Tibial nerve (tissue), 4 donors: ENCODE results near the gene ATP9B.

Experiments
- EP300 ChIP-seq, 2 donors: sonication (generic); formaldehyde crosslinking; IDR thresholded peaks; one replicate each; pipeline ENCODE4 v1.6.1; 2017; ENCODE audit warnings: antibody characterized with exemption in 2 of 2, mild to moderate bottlenecking in 1 of 2
- POLR2A ChIP-seq, 2 donors: fragments of 450-650 bp; IDR thresholded peaks; one replicate each; pipeline ENCODE4 v1.6.1; 2017; ENCODE audit warnings: antibody characterized with exemption in 2 of 2, mild to moderate bottlenecking in 2 of 2, moderate library complexity in 2 of 2
- TF ChIP-seq, protein P1 (sequence below), 5 experiments: fragments of 200-600 bp in 3 of 5; fragments of 450-650 bp in 2 of 5; sonication (generic) in 3 of 5; IDR thresholded peaks; one replicate each; pipeline ENCODE4 v1.5.1; 2016 to 2019; ENCODE audit warnings: antibody characterized with exemption in 5 of 5, mild to moderate bottlenecking in 3 of 5, moderate library complexity in 2 of 5

DNA sequence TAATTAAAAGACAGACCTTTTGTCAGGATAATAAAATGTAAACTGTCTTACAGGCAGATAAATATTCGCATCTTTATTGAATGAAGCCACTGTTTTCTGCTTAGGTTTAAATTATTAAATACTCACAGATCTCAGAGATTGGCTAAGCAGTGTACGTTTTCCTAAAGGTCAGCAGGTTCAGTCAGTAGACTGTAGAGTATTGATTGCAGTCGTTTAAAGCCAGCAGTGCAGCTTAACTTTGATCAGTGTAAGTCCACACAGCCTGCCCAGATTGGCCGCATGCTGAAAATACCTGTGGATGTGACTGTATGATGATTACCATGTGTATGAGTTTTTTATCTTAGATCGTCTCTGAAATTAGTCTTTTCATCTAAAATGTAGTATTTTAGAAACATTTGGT, 42.3 kb downstream of the ATP9B start:
- TF ChIP-seq, protein P1, sequence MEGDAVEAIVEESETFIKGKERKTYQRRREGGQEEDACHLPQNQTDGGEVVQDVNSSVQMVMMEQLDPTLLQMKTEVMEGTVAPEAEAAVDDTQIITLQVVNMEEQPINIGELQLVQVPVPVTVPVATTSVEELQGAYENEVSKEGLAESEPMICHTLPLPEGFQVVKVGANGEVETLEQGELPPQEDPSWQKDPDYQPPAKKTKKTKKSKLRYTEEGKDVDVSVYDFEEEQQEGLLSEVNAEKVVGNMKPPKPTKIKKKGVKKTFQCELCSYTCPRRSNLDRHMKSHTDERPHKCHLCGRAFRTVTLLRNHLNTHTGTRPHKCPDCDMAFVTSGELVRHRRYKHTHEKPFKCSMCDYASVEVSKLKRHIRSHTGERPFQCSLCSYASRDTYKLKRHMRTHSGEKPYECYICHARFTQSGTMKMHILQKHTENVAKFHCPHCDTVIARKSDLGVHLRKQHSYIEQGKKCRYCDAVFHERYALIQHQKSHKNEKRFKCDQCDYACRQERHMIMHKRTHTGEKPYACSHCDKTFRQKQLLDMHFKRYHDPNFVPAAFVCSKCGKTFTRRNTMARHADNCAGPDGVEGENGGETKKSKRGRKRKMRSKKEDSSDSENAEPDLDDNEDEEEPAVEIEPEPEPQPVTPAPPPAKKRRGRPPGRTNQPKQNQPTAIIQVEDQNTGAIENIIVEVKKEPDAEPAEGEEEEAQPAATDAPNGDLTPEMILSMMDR (IDR thresholded peaks at IDR 0.05) = no peak
- TF ChIP-seq POLR2A (IDR thresholded peaks at IDR 0.05) = no peak
- no peak for TF ChIP-seq EP300 (IDR thresholded peaks at IDR 0.05)
